Keratinocyte (primary cell): ENCODE measurements around the gene ARL6IP5. TPM values are rescaled to one million over a fixed set of nuclear protein-coding genes. Genes with fewer than 3 reads are reported as not detected.

ENCODE experiments used
- DNase-seq: peaks from one replicate; pipeline ENCODE4 v3.0.0-alpha.2; 2011; ENCODE audit warnings: low read depth, missing footprints, low spot score
- FAIRE-seq: peaks from 2 replicates; lab custom pipeline; 2011; peaks lifted over from hg19 to GRCh38; lab: Jason Lieb, UNC
- H2AFZ ChIP-seq: 2 replicates; pipeline ENCODE4 v1.6.0; 2012; ENCODE audit warnings: low read length, control low read depth, inconsistent platforms; ENCODE audit not compliant: control insufficient read depth
- H3K27ac ChIP-seq: 2 replicates; pipeline ENCODE4 v1.5.1; 2011; ENCODE audit warnings: low read length; ENCODE audit not compliant: control insufficient read depth, insufficient read depth
- H3K27me3 ChIP-seq: 3 replicates; pipeline ENCODE4 v1.6.0; 2011; ENCODE audit warnings: low read length; ENCODE audit not compliant: control insufficient read depth, insufficient read depth; ENCODE audit errors: extremely low read depth
- H3K36me3 ChIP-seq, 2 experiments: 2 replicates in 1 of 2; 3 replicates in 1 of 2; pipeline ENCODE4 v1.5.1; 2011; ENCODE audit warnings: low read length in 2 of 2, mild to moderate bottlenecking in 1 of 2; ENCODE audit not compliant: control insufficient read depth in 2 of 2, insufficient read depth in 2 of 2; ENCODE audit errors: extremely low read depth in 1 of 2
- H3K4me1 ChIP-seq: 3 replicates; pipeline ENCODE4 v1.5.1; 2011; ENCODE audit warnings: low read length; ENCODE audit not compliant: control insufficient read depth, insufficient read depth; ENCODE audit errors: extremely low read depth
- H3K4me2 ChIP-seq: 3 replicates; pipeline ENCODE4 v1.6.0; 2011; ENCODE audit warnings: low read depth, low read length; ENCODE audit not compliant: control insufficient read depth, insufficient read depth; ENCODE audit errors: extremely low read depth
- H3K4me3 ChIP-seq, 3 experiments: fragments of 200-600 bp in 1 of 3; sonication (generic) in 1 of 3; 2 replicates in 2 of 3; 3 replicates in 1 of 3; pipeline ENCODE4 v1.5.1; 2011 to 2016; ENCODE audit warnings: low read length in 3 of 3, mild to moderate bottlenecking in 3 of 3, control low read depth in 2 of 3, inconsistent platforms in 1 of 3, low read depth in 1 of 3, mixed read lengths in 1 of 3, mixed run types in 1 of 3, moderate library complexity in 1 of 3; ENCODE audit not compliant: control insufficient read depth in 2 of 3, insufficient read depth in 2 of 3; ENCODE audit errors: extremely low read depth in 1 of 3
- H3K79me2 ChIP-seq: 2 replicates; pipeline ENCODE4 v1.6.0; 2012; ENCODE audit warnings: low read length; ENCODE audit not compliant: control insufficient read depth, insufficient read depth
- H3K9ac ChIP-seq: 3 replicates; pipeline ENCODE4 v1.6.0; 2011; ENCODE audit warnings: low read length; ENCODE audit not compliant: control insufficient read depth, insufficient read depth; ENCODE audit errors: extremely low read depth
- H3K9me1 ChIP-seq: 3 replicates; pipeline ENCODE4 v1.6.0; 2011; ENCODE audit warnings: low read length; ENCODE audit not compliant: control insufficient read depth, insufficient read depth; ENCODE audit errors: extremely low read depth
- H3K9me3 ChIP-seq: 2 replicates; pipeline ENCODE4 v1.5.1; 2012; ENCODE audit warnings: low read depth, low read length; ENCODE audit not compliant: control insufficient read depth
- H4K20me1 ChIP-seq: 3 replicates; pipeline ENCODE4 v1.6.0; 2011; ENCODE audit warnings: low read length; ENCODE audit not compliant: control insufficient read depth, insufficient read depth; ENCODE audit errors: extremely low read depth
- EZH2 ChIP-seq: IDR thresholded peaks from one replicate; pipeline ENCODE4 v1.6.1; 2012; ENCODE audit warnings: inconsistent platforms, mild to moderate bottlenecking, low read length, moderate library complexity
- dilution Hi-C: fragments of 300-500 bp; cut with MboI; formaldehyde crosslinking; loops from one replicate; pipeline ENCODE4 v1.7.0; 2020; ENCODE audit warnings: low sequenced_read_pairs; ENCODE audit not compliant: extremely low pct_ligation_motif_present
- polyA plus RNA-seq, 5 experiments: library from polyadenylated mRNA; depleted of rRNA in 3 of 5; stranded (reverse) in 3 of 5; stranded (forward) in 1 of 5; unstranded in 1 of 5; fragments of >200 nt; gene quantifications; 1 replicate in 1 of 5; 2 replicates in 3 of 5; 3 replicates in 1 of 5; pipeline versions ENCODE4 v1.2.1 to v1.2.3, GENCODE V29; 2011 to 2012; ENCODE audit warnings: missing spikeins in 2 of 5, low read depth in 1 of 5, low replicate concordance in 1 of 5
- TF ChIP-seq, protein P1 (sequence below), 3 experiments: IDR thresholded peaks in 1 of 3; conservative IDR thresholded peaks in 1 of 3; optimal IDR thresholded peaks in 1 of 3; 2 replicates in 2 of 3; 3 replicates in 1 of 3; pipeline versions ENCODE3 to v1.5.1; 2011; ENCODE audit warnings: low read length in 3 of 3, mild to moderate bottlenecking in 3 of 3, moderate library complexity in 2 of 3, control low read depth in 1 of 3, inconsistent platforms in 1 of 3; ENCODE audit not compliant: insufficient read depth in 2 of 3; ENCODE audit errors: extremely low read depth in 1 of 3

Gene ARL6IP5
- polyA plus RNA-seq, 1 donor (not counting 4 experiments of a cell fraction or from before 2014, with no cell fraction given) = 112 TPM

DNA sequence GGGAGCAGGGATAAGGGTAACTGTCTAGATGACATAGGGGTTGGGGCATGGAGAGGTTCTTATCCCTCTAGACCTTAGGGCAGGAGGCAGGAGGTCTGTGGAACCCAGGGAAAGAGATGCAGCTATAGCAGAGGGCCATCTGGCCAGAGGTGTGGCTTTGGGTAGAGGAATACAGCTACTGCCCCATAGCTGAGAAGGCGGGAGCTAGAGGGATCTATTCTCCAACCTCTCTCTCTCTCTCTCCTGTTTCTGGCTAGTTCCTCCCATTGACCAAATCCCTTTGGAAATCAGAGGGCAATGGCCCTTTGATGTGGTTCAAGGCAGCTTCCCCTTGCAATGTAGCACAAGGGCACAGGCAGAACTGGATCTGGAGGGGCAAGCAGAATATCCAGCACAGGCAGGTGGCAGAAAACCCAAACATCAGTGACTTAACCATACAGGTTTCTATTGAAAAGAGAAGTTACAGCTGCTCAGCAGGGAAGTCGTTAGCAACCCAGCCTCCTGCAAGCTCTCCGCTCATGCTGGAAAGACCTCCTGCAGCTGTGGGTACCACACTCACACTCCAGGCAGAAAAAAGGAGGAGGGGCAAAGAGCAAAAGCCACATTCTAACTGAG is 60.0 kb downstream of the ARL6IP5 start:
- H3K9me3 ChIP-seq = no peaks in the 10 kb centered on the region
- H3K27me3 ChIP-seq = no peaks in the 10 kb centered on the region
- dilution Hi-C loops = no loop called here
- H3K4me1 ChIP-seq = peaks cover 8% of the 10 kb centered on the region
- no peak overlapping the region for H3K27ac ChIP-seq
- no peak overlapping the region for H3K4me2 ChIP-seq
- H4K20me1 ChIP-seq = no peaks in the 10 kb centered on the region
- no peak overlapping the region for H3K4me3 ChIP-seq
- DNase-seq = no peak
- no peak overlapping the region for H2AFZ ChIP-seq
- TF ChIP-seq EZH2 = no peak
- TF ChIP-seq, protein P1, sequence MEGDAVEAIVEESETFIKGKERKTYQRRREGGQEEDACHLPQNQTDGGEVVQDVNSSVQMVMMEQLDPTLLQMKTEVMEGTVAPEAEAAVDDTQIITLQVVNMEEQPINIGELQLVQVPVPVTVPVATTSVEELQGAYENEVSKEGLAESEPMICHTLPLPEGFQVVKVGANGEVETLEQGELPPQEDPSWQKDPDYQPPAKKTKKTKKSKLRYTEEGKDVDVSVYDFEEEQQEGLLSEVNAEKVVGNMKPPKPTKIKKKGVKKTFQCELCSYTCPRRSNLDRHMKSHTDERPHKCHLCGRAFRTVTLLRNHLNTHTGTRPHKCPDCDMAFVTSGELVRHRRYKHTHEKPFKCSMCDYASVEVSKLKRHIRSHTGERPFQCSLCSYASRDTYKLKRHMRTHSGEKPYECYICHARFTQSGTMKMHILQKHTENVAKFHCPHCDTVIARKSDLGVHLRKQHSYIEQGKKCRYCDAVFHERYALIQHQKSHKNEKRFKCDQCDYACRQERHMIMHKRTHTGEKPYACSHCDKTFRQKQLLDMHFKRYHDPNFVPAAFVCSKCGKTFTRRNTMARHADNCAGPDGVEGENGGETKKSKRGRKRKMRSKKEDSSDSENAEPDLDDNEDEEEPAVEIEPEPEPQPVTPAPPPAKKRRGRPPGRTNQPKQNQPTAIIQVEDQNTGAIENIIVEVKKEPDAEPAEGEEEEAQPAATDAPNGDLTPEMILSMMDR (optimal IDR thresholded peaks at IDR 0.05 in 1 of 3, IDR thresholded peaks at IDR 0.05 in 1 of 3, conservative IDR thresholded peaks at IDR 0.05 in 1 of 3; ENCODE audit: extremely low read depth in 1 of 3, insufficient read depth in 2 of 3, low read length in 3 of 3) = no peak
- no peak for FAIRE-seq
- no peaks in the 10 kb centered on the region for H3K36me3 ChIP-seq
- no peaks in the 10 kb centered on the region for H3K9me1 ChIP-seq
- no peak overlapping the region for H3K9ac ChIP-seq
- H3K79me2 ChIP-seq = no peaks in the 10 kb centered on the region

DNA sequence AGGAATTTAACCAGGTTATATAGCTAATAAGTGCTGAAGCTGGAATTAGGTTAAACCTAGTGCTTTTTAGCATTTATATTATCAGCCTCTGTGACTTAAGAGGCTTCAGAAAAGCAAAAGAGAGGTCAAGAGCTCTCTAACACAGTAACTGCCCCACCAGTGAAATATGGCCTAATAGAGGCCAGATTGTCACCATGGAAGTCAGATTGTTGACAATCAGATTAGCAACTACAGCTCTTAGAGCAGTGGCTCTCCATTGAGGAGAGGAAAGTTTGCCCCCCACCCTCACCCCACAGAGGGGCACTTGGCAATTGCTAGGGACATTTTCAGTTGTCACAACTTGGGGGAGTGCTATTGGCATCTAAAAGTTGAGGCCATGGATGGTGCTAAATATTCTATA is 61.0 kb downstream of the ARL6IP5 start:
- H3K9me1 ChIP-seq = no peaks in the 10 kb centered on the region
- TF ChIP-seq, protein P1 (optimal IDR thresholded peaks at IDR 0.05 in 1 of 3, IDR thresholded peaks at IDR 0.05 in 1 of 3, conservative IDR thresholded peaks at IDR 0.05 in 1 of 3; ENCODE audit: extremely low read depth in 1 of 3, insufficient read depth in 2 of 3, low read length in 3 of 3) = no peak
- no peak for TF ChIP-seq EZH2
- no peak overlapping the region for H3K27ac ChIP-seq
- H3K9ac ChIP-seq = no peak overlapping the region
- DNase-seq (no peak), FAIRE-seq (no peak)
- dilution Hi-C loops = no loop called here
- H3K36me3 ChIP-seq = no peaks in the 10 kb centered on the region
- H3K4me2 ChIP-seq = no peak overlapping the region
- H3K4me3 ChIP-seq = no peak overlapping the region
- H3K9me3 ChIP-seq = no peaks in the 10 kb centered on the region
- H2AFZ ChIP-seq = no peak overlapping the region
- H3K4me1 ChIP-seq = peaks cover 8% of the 10 kb centered on the region
- no peaks in the 10 kb centered on the region for H3K79me2 ChIP-seq
- H4K20me1 ChIP-seq = no peaks in the 10 kb centered on the region
- no peaks in the 10 kb centered on the region for H3K27me3 ChIP-seq
